GM21515 (cell line): ENCODE measurements around the gene CDH23.
A peak's percentile ranks its signal among the peaks of the same experiment; 100 is the strongest.

Experiments used
- ATAC-seq: cut with Tn5 transposase; IDR thresholded peaks from one replicate; pipeline ENCODE4 v1.9.1; 2021; ENCODE audit not compliant: unreplicated experiment

CDH23 gene

GRCh38 chr10:71713135-71714030 lies 316.7 kb downstream of the CDH23 start:
- no peak for ATAC-seq

- ATAC-seq, result no peak
Observed at GRCh38 chr10:71714031-71714410, 317.3 kb downstream of the CDH23 start.

DNA sequence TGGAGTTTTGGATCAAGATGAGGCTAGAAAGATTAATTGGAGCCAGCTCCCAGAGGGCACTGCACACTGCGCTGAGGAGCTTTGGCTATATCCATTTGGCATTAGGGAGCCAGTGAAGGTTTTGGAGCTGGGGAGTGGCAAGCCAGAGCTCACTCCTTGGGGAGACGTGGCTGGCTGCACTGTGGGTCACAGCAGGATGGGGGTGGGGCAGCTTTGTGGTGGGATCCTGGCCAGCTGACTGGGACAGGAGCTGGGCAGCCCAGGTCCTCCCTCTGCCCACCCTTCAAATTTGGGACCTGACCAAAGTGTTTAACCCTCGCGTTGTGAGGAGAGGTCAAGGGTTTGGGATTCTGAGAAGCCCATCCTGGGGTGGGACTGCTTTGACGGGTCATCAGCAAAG lies 317.9 kb downstream of the CDH23 start:
- ATAC-seq, result no peak

DNA sequence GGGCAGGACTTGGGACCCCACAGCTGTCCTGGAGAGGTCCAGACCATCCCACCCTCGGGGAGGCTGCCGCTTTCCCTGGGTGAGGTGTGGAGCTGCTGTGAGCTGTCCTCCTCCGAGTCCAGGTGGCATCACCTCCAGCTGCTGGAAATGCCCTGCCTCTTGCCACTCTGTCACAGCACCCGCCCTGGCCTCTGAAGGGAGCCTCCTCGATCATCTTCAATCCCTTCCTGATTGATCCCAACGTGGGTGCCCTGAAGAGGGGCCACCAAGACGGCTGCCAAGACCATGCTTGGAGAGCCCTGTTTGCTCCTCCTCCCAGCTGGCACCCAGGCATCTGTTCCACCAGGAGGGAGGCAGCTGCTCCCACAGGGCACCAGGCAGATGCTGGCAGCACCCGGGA lies 318.3 kb downstream of the CDH23 start:
- ATAC-seq, result no peak

DNA sequence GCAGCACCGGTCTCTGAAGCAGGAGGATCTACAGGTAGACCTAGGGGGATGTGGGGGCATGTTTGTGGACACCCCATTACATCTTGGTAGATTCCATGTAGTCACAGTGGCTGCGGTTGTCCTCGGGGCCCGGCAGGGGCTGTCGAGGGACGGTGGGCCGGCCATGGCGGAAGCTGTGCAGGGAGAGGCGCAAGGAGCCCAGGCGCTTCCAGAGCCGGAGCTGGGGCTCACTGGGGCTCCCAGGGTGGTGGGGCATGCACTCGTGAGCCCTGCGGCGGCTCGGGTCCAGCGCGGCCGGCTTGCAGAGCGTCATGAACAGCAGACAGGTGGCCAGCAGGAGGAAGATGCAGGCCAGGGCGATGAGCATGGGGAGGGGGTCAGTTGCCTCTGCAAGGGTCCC lies 319.1 kb downstream of the CDH23 start:
- no peak for ATAC-seq

GRCh38 chr10:71716426-71716825 lies 319.7 kb downstream of the CDH23 start:
- no peak for ATAC-seq

DNA sequence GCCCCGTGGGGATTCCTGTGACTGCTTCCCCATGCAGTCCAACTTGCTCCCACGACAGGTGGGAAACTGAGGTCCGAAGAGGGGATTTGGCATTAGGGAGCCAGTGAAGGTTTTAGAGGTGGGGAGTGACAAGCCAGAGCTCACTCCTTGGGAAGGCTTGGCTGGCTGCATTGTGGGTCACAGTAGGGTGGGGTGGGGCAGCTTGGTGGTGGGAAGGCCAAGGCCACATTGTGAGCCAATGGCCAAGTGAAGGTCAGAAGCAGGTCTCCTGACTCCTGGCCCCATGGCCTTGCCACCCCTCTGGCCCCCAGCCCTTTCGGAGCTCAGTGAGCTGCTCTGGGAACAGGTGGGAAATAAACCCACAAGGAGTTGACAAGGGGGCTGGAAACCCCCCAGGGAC lies 320.3 kb downstream of the CDH23 start:
- ATAC-seq, result no peak

DNA sequence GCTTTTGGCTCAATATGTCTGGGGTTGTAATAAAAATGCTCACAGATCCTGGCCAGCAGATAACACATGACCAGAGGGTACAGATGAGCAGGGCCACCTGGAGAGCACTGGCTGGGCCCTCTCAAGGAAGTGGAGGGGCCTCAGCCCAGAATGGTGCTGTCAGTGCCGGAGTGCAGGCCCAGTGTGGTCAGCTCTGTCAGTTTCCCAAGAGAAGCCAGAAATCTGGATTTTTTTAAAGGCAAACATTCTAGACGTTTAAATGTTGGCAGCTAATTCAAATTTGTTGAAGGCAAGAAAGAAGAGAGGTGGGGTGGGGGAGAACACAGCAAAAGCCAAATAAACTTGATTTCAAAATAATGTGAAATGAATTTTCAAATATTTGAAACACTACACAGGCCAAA lies 320.8 kb downstream of the CDH23 start:
- no peak for ATAC-seq

DNA sequence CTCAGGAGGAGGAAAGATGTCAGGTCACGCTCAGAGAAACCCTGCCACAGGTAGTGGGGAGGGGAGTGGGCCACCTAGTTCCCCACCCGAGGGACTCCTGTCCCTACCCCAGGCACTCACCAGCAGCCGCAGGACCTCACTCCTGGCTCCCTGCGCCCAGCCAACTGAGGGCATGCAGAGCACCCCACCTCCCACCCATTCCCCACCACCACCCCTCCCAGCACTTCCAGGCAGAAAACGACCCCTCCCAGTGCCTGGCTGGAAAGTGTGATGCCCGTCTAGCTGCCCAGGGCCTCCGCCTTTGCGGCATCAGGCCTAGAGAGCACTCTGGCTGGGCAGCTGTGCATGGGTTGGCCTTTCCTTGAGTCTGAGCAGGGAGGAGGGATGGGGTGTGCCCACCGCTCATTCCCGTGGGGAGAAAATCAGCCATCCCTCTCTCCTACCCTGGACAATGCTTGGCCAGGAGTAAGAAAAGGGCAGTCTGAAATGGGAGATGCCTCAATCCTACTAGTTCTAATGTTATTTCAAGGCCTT lies 321.5 kb downstream of the CDH23 start:
- ATAC-seq, result no peak

DNA sequence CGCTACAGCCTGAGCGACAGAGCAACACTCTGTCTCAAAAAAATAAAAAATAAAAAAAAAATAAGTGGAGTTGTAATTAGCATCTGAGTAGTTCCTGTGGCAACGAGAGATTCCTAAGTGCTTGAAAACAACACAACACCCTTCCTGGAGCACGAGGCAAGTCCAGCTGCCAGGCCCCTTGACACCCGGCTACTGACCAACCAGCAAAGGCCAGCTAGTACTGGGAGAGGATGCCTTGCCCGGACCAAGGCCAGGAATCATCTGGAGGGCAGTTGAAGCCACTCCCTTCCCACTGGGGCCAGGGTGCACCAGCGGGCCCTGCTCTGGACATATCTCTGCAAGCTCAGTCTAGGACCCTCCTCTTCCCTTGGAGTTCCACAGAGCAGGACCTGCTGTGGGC lies 322.3 kb downstream of the CDH23 start:
- no peak for ATAC-seq

DNA sequence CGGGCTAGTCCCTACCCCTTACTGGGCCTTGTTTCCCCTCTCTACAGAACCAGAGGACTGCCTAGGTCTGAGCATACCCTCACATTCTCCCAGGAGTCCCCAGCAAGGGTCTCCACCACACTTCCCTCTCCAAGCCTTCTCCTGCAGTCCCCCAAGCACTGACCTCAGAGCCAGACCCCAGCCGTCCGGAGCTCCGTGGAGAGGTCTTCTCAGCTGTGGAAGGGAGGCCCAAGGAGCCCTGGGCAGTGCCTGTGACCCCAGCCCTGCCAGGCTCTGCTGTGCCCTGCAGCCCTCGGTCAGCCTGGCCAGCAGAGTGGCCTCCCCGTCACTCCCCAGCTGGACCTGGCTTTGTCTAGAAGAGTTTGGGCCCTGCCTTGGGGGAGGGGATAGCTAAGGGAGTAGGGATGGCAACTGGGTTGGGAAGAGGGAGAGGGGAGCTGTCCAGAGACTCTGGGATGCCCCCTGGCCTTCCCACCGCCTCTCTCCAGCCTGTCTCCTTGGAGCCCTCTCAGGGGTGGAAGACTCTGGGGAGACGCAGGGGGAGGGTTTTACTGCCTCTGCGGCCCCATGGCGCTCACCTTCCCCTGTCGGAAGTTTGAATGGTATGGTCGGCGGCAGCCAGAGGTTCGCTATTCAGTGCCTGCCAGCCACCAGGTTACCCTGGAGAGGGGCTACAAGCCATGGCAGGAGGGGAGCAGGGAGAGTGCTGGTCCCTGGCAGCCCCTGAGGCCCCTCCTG lies 322.9 kb downstream of the CDH23 start, which contains the start of gene C10orf105:
Gene C10orf105 (minus strand): TSS at position 315 of the 738 bp plus-strand sequence. CDS start 3,441 bp downstream, outside the sequence.
- ATAC-seq, result no peak

DNA sequence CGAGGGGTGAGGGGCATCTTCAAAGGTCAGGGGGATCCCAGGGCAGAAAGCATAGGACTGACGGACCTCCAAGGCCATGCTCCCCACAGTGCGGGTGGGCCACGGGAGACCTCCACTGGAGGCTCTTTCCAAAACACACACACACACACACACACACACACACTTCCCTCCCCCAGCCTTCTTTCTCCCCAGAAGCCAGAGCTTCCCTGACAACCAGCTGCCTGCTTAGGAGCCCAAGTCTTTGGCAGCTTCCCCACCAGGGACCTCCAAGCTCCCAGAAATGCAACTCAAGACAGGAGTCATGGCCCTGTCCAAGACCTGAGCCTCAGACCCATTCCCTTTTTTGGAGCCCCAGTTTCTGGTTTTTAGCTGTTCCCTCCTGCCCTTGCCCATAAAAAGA lies 323.6 kb downstream of the CDH23 start:
- ATAC-seq, result no peak

- ATAC-seq, result no peak
Observed at GRCh38 chr10:71721313-71721712, 324.6 kb downstream of the CDH23 start.

DNA sequence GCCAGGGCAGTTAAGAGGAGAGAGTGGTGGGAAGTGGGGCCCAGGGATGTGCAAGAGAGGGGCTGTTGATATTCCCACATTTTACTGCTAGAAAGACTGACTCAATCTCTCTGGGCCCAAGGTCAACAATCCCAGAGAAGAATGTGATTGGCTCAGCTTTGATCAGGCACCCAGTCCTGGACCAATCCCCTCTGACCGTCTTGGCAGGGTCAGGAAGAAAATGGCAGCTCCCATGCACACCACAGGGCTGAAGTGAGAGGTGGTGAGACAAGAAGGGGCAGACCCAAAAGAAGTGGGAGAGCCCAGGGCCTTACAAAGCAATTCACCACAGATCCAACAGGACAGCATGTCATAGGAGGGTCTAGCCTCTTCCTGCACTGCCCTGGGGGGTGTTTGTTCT lies 326.1 kb downstream of the CDH23 start:
- no peak for ATAC-seq

GRCh38 chr10:71723311-71723710 lies 326.6 kb downstream of the CDH23 start:
- ATAC-seq, result no peak

DNA sequence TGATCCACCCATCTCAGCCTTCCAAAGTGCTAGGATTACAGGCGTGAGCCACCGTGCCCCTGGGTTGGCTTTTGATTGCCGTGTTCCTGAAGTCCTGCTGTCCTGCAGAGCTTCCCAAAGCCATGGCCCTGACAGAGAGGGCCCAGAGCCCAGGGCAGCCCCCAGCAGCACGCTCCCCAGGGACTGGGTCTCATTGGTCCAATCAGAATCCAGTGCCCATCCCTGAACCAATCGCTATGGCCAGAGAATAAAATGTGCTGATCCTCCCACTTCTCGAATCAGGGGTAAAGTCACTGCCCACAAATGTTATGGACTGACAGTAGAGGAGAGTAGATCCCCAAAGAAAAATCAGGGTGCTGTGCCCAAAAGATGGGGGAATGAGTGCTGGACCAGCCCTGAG lies 327.8 kb downstream of the CDH23 start:
- ATAC-seq, result no peak

- no peak for ATAC-seq
Observed at GRCh38 chr10:71725249-71725648, 328.5 kb downstream of the CDH23 start.

DNA sequence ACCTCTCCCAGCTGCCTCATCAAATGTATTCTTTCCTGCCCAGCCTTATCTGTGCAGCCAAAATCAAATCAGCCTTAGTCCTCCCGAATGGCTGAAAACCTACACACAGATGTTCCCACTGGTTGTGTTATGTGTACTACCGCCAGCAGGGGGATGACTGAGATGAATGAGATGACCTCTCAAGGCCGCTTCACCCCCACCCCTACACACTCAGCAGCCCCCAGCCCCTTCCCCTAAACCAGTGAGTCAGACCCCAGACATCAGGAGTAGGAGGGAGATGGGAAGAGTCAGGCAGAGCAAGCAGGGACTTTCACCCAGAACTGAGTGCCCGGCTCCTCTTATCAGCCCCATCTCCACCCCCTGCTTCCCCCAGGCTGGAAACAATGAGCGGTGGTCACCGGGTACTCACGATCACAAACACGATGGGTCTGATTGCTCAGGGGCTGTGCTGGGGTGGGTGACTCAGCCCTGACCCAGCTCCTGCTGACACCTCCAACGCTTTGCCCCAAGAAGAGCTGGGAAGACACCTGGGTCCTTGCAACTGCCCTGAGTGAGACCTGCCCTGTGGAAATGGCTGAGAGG lies 329.4 kb downstream of the CDH23 start:
- no peak for ATAC-seq

- ATAC-seq, result no peak
Observed at GRCh38 chr10:71726580-71727104, 329.9 kb downstream of the CDH23 start.

- peak; percentile 49 for ATAC-seq
Observed at GRCh38 chr10:71727105-71727737, 330.5 kb downstream of the CDH23 start.
